Panc1 (cell line): ENCODE measurements around the gene CHMP1A. TPM values are rescaled to one million over a fixed set of nuclear protein-coding genes. Genes with fewer than 3 reads are reported as not detected.
"Not testable (repeated sequence)": the region's sequence is repeated elsewhere in the genome, so short reads cannot be mapped to it uniquely, and the experiment has no call there.

Source experiments
- ATAC-seq: fragments of 200-7000 bp; cut with Tn5 transposase; 2 replicates; pipeline ENCODE4 v1.9.1; 2020; ENCODE audit warnings: mild to moderate bottlenecking, moderate library complexity
- BruUV-seq: library from RNA; stranded (reverse); fragments of 400-500 nt; replicated peaks from 2 replicates; lab custom pipeline; 2021; lab: Mats Ljungman, UMichigan
- CTCF ChIA-PET: fragments of 300-600 bp; sonication (Branson Sonifier 250); formaldehyde crosslinking; loops from one replicate; lab custom pipeline; 2022; ENCODE audit warnings: antibody characterized with exemption; lab: Charles Lee
- POLR2A ChIA-PET: fragments of 300-600 bp; sonication (Branson Sonifier 250); formaldehyde crosslinking; loops from one replicate; lab custom pipeline; 2022; ENCODE audit warnings: antibody characterized with exemption; lab: Charles Lee
- DNase-seq: peaks from one replicate; pipeline ENCODE4 v3.0.0-alpha.2; 2010; ENCODE audit warnings: low read depth, low spot score
- H3K27ac ChIP-seq: 2 replicates; pipeline ENCODE4 v1.5.1; 2011; ENCODE audit warnings: mild to moderate bottlenecking, low read length, inconsistent platforms
- H3K27me3 ChIP-seq: fragments of 200-500 bp; sonication (Bioruptor generic); 2 replicates; pipeline ENCODE4 v1.6.0; 2014; ENCODE audit warnings: low read length, inconsistent platforms; ENCODE audit not compliant: control insufficient read depth, insufficient read depth
- H3K36me3 ChIP-seq: fragments of 200-500 bp; sonication (Bioruptor generic); 2 replicates; pipeline ENCODE4 v1.5.1; 2014; ENCODE audit warnings: inconsistent platforms, mild to moderate bottlenecking, low read length, moderate library complexity; ENCODE audit not compliant: control insufficient read depth, insufficient read depth
- H3K4me1 ChIP-seq: 2 replicates; pipeline ENCODE4 v1.5.1; 2011; ENCODE audit warnings: inconsistent platforms, mild to moderate bottlenecking, low read length, moderate library complexity; ENCODE audit not compliant: control insufficient read depth, insufficient read depth
- H3K4me3 ChIP-seq, 2 experiments: 2 replicates each; pipeline ENCODE4 v1.5.1; 2011 to 2012; ENCODE audit warnings: low read depth in 2 of 2, low read length in 2 of 2, mild to moderate bottlenecking in 2 of 2, inconsistent platforms in 1 of 2, moderate library complexity in 1 of 2
- H3K9me3 ChIP-seq: fragments of 200-500 bp; sonication (Bioruptor generic); 2 replicates; pipeline ENCODE4 v1.5.1; 2014; ENCODE audit warnings: low read depth, mild to moderate bottlenecking, inconsistent platforms, low read length, moderate library complexity; ENCODE audit not compliant: control insufficient read depth, insufficient read depth
- CTCF ChIP-seq: fragments of 450-650 bp; IDR thresholded peaks from 2 replicates; pipeline ENCODE4 v1.5.1; 2017; ENCODE audit warnings: mild to moderate bottlenecking
- POLR2AphosphoS5 ChIP-seq: IDR thresholded peaks from 2 replicates; pipeline ENCODE4 v1.6.1; 2012; ENCODE audit warnings: mild to moderate bottlenecking, low read depth, low read length, moderate library complexity
- REST ChIP-seq, 2 experiments: IDR thresholded peaks; 2 replicates each; pipeline ENCODE4 v1.6.1; 2011 to 2012; ENCODE audit warnings: low read depth in 2 of 2, control low read depth in 1 of 2, low read length in 1 of 2, mild to moderate bottlenecking in 1 of 2, moderate library complexity in 1 of 2; ENCODE audit not compliant: insufficient read depth in 1 of 2
- SIN3A ChIP-seq: IDR thresholded peaks from 2 replicates; pipeline ENCODE4 v1.6.1; 2012; ENCODE audit warnings: low read depth, mild to moderate bottlenecking, low read length, moderate library complexity, borderline replicate concordance; ENCODE audit not compliant: insufficient read depth
- TCF7L2 ChIP-seq: IDR thresholded peaks from 2 replicates; pipeline ENCODE4 v1.6.1; 2011; ENCODE audit warnings: mild to moderate bottlenecking, low read depth, low read length, inconsistent platforms
- in situ Hi-C: cut with HindIII; loops from 2 replicates; pipeline ENCODE4 v1.10.0; 2016; ENCODE audit warnings: low sequenced_read_pairs, low pct_unique_long_range_greater_than_20kb
- intact Hi-C: fragments of 100-400 bp; cut with micrococcal nuclease; formaldehyde crosslinking; loops from one replicate; pipeline ENCODE4 v1.10.0; 2022; ENCODE audit not compliant: unreplicated experiment
- total RNA-seq: library from RNA; stranded (reverse); gene quantifications from one replicate; pipeline ENCODE4 v1.2.1, GENCODE V29; 2021; ENCODE audit not compliant: unreplicated experiment

CHMP1A gene
- total RNA-seq, 1 experiment from 2014 or later: 98.0 TPM

GRCh38 chr16:89672177-89672941 is 14.9 kb upstream of the CHMP1A start:
- DNase-seq: no peak
- no peak overlapping the region for H3K4me3 ChIP-seq
- in situ Hi-C loops: no loop called here
- no peak for TF ChIP-seq POLR2AphosphoS5
- no peak for TF ChIP-seq CTCF
- no peak for TF ChIP-seq SIN3A
- TF ChIP-seq REST (IDR thresholded peaks at IDR 0.05; ENCODE audit: insufficient read depth in 1 of 2, low read depth in 2 of 2, low read length in 1 of 2): no peak
- TF ChIP-seq TCF7L2: no peak
- no peaks in the 10 kb centered on the region for H3K4me1 ChIP-seq
- no peak for ATAC-seq
- no TSS peak for BruUV-seq
- intact Hi-C loops: no loop called here
- CTCF ChIA-PET: no interaction called here
- no peaks in the 10 kb centered on the region for H3K36me3 ChIP-seq
- POLR2A ChIA-PET: no interaction called here
- H3K27ac ChIP-seq: no peak overlapping the region
- H3K27me3 ChIP-seq: no peaks in the 10 kb centered on the region
- no peaks in the 10 kb centered on the region for H3K9me3 ChIP-seq

GRCh38 chr16:89671565-89671964 is 14.1 kb upstream of the CHMP1A start:
- BruUV-seq, ATAC-seq, CTCF ChIA-PET, POLR2A ChIA-PET, intact Hi-C loops, H3K4me3 ChIP-seq, in situ Hi-C loops, H3K36me3 ChIP-seq, H3K4me1 ChIP-seq, DNase-seq, H3K9me3 ChIP-seq, H3K27ac ChIP-seq, H3K27me3 ChIP-seq: not testable (repeated sequence)
